ENCODE results near the gene RPTOR.

DNA sequence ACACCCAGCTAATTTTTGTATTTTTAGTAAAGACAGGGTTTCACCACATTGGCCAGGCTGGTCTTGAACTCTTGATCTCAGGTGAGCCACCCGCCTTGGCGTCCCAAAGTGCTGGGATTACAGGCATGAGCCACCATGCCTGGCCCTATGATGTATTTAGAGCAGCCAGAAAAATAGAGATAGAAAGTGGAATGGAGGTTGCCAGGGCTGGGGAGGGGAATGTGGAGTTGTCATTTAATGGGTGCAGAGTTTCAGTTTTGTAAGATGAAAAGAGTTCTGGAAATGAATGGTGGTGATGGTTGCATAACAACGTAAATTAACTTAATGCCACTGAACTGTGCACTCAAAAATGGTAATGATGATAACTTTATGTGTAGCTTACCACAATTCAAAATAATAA lies 36.7 kb upstream of the RPTOR start:
- TF ChIP-seq EZH2phosphoT487 (IDR thresholded peaks at IDR 0.05; ENCODE audit: insufficient read depth, low read depth) (no peak), EZH2 (IDR thresholded peaks at IDR 0.05; ENCODE audit: insufficient read depth, poor library complexity, severe bottlenecking) (no peak)
